NCI-H446 treated with DMSO at 0.1 percent for 48 hours (cell line): ENCODE measurements around the gene OR51E2.

Experiments used
- DNase-seq: peaks from one replicate; lab custom pipeline; 2025; lab: John Stamatoyannopoulos, UW

Gene OR51E2

DNA sequence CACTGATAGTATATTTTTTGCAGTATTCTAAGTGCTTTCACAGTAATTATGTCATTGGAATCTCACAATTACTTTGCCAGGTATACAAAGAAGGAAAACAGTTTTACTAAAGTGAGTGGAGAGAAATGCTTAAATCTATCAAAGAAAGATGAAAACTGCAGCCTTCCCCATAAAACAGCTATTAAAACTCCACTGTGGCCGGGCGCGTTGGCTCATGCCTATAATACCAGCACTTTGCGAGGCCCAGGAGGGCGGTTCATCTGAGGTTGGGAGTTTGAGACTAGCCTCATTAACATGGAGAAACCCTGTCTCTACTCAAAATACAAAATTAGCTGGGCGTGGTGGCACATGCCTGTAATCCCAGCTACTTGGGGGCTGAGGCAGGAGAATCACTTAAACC lies 34.8 kb downstream of the OR51E2 start:
- no peak for DNase-seq

- no peak for DNase-seq
These were observed 38.8 kb downstream of the OR51E2 start for GRCh38 chr11:4658629-4659445.

- DNase-seq: no peak
These were observed 42.9 kb downstream of the OR51E2 start for GRCh38 chr11:4654635-4655369.

- DNase-seq: no peak
These were observed 49.9 kb downstream of the OR51E2 start for GRCh38 chr11:4647766-4648165.

- DNase-seq: no peak
These were observed 51.7 kb downstream of the OR51E2 start for GRCh38 chr11:4645974-4646373.

DNA sequence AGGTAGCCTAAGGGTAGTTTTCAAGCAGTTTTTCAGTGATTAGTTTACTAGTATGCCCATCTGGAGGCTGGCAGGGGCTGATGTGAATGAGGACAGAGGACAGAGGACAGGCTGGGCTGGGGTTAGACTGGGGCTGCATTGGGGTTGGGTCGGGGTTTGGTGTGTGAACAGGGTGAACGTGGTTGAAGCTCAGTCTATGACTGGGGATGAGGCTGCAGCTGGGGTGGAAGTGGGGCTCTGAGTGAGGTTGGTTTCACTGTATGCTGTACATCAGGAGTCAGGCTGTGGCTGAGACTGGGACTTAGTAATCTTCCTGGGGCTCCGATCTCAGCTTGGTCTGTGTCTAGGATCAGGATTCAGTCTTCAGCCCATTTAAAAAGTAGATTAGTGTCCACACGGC lies 53.4 kb downstream of the OR51E2 start:
- no peak for DNase-seq

- DNase-seq: no peak
These were observed 54.0 kb downstream of the OR51E2 start, which contains the start of gene OR51E1 for GRCh38 chr11:4643682-4644081. Gene OR51E1, plus strand, starts transcription at chr11:4643982. Its CDS starts 8,545 bp downstream, at chr11:4652527.

- no peak for DNase-seq
These were observed 54.6 kb downstream of the OR51E2 start for GRCh38 chr11:4643076-4643475.

DNA sequence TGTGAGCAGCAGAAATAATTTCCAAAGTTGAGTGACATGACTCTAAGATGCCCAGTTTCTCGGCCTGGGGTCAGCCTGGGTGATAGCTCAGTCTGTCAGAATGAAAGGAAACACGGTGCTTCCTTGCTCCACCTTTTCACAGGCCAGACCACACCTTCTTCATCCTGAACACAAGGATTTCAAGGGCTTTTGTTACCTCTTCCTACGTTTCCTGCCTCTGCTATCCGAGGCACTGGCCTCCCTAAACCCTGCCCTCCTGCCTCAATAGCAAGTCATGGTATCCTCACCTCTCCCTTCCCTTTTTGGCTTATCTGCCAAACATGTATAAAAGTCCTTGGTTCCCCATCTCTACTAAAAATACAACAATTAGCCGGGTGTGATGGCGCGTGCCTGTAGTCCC lies 55.6 kb downstream of the OR51E2 start:
- no peak for DNase-seq

GRCh38 chr11:4641501-4641900 lies 56.2 kb downstream of the OR51E2 start:
- no peak for DNase-seq

GRCh38 chr11:4639931-4640330 lies 57.7 kb downstream of the OR51E2 start:
- DNase-seq: no peak

- no peak for DNase-seq
These were observed 60.0 kb downstream of the OR51E2 start for GRCh38 chr11:4637662-4638047.

DNA sequence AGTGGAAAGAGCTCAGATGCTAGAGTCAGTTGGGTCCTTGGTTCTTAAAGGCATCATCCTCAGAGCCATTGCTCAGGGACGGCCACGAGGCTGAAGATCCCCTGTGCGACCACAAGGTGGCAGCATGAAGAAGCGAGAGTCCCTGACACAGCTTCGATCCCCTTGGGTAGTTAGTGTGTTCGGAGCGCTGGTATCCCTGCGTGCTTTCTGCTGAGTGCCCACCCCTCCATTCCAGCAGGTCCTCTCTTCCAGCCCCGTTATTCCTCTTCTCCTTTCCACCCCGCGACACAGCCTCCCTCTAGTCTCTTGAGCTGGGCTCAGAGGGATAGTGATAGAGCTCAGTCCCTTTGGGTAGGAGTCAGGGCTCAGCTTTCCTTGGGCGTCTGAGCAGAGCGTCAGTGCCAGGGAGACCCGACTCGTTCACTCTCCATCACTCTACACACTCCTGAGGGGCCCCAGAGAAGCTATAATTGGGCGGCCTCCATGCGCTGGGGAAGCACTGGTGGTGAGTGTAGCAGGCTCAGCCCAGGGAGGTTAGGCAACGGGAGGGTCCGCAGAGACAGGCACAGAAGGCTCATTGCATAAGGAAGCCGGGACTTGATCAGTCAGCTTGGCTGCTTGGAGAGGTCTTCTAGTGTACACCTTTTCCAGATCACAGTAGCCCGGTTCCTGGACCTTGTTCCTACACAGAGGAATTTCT lies 60.5 kb downstream of the OR51E2 start, which contains the start of gene OR51D1:
TSS of gene OR51D1 (plus strand) at position 516 of the 700 bp plus-strand sequence. CDS start 2,314 bp downstream, outside the sequence.
- peak; percentile 40 for DNase-seq

- DNase-seq: no peak
These were observed 61.5 kb downstream of the OR51E2 start for GRCh38 chr11:4636136-4636535.
